HCT116 (cell line): ENCODE results near the gene DOCK1.

Experiments
- EZH2 ChIP-seq: fragments of 200-600 bp; sonication (generic); IDR thresholded peaks from 2 replicates; pipeline ENCODE4 v1.6.1; 2017; ENCODE audit warnings: antibody characterized with exemption, mixed run types
- EZH2phosphoT487 ChIP-seq: fragments of 200-600 bp; IDR thresholded peaks from 2 replicates; pipeline ENCODE4 v1.6.1; 2018; ENCODE audit warnings: antibody characterized with exemption, borderline replicate concordance
- FOSL1 ChIP-seq: IDR thresholded peaks from 2 replicates; pipeline ENCODE4 v1.6.1; 2012; ENCODE audit warnings: low read depth
- JUND ChIP-seq: IDR thresholded peaks from 2 replicates; pipeline ENCODE4 v1.6.1; 2012
- POLR2A ChIP-seq: IDR thresholded peaks from 2 replicates; pipeline ENCODE4 v1.7.0; 2011; ENCODE audit warnings: borderline replicate concordance; ENCODE audit not compliant: insufficient read depth, insufficient read length; ENCODE audit errors: extremely low read depth
- POLR2AphosphoS5 ChIP-seq: IDR thresholded peaks from 2 replicates; pipeline ENCODE4 v1.6.1; 2011; ENCODE audit warnings: mild to moderate bottlenecking, low read depth, low read length, moderate library complexity
- RAD21 ChIP-seq: IDR thresholded peaks from 2 replicates; pipeline ENCODE4 v1.6.1; 2012; ENCODE audit warnings: low read depth, mild to moderate bottlenecking
- SP1 ChIP-seq: IDR thresholded peaks from 2 replicates; pipeline ENCODE4 v1.6.1; 2012; ENCODE audit warnings: low read depth
- YY1 ChIP-seq: IDR thresholded peaks from 2 replicates; pipeline ENCODE4 v1.6.1; 2011; ENCODE audit warnings: low read length, low read depth, moderate library complexity, mild to moderate bottlenecking; ENCODE audit not compliant: insufficient replicate concordance; ENCODE audit errors: extremely low read depth
- ZNF274 ChIP-seq: fragments of 200-500 bp; sonication (Bioruptor generic); IDR thresholded peaks from 2 replicates; pipeline ENCODE4 v1.6.1; 2014; ENCODE audit warnings: mild to moderate bottlenecking, low read depth, low read length, inconsistent platforms
- TF ChIP-seq, protein P1 (sequence below), 3 experiments: fragments of 200-600 bp in 1 of 3; sonication (generic) in 1 of 3; IDR thresholded peaks in 2 of 3; conservative IDR thresholded peaks in 1 of 3; 2 replicates each; pipeline ENCODE4 v1.5.1; 2012 to 2017; ENCODE audit warnings: low read depth in 2 of 3, low read length in 2 of 3, antibody characterized with exemption in 1 of 3, borderline replicate concordance in 1 of 3, control low read depth in 1 of 3, mild to moderate bottlenecking in 1 of 3, mixed read lengths in 1 of 3, mixed run types in 1 of 3, moderate library complexity in 1 of 3; ENCODE audit not compliant: insufficient read depth in 1 of 3
- TF ChIP-seq, protein P2 (sequence below): IDR thresholded peaks from 2 replicates; pipeline ENCODE4 v1.6.1; 2012; ENCODE audit warnings: low read depth
- TF ChIP-seq, protein P3 (sequence below): IDR thresholded peaks from 2 replicates; pipeline ENCODE4 v1.6.1; 2012

DNA sequence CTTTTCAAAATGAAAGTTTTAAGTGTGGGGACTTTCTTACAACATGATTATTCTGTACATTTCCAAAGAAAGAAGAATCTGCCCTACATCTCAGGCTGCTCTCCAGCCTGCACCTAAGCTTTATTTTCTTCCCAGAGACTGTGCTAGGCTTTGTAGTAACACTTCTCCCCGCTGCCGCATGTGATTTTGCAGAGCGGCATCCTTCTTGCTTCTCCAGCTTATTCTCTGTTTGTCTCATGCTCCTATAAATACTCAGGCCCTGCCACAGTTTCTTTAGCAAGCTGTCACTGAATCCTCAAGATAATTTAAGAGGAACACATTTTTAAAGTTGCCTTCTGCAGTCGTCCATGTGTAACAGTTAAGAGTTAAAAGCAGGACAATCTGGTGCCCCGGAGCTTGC is 237.6 kb downstream of the DOCK1 start:
- TF ChIP-seq SP1 (no peak), POLR2AphosphoS5 (no peak), POLR2A (no peak), JUND (no peak), FOSL1 (no peak), ZNF274 (no peak), RAD21 (no peak), YY1 (no peak), EZH2phosphoT487 (no peak), EZH2 (no peak)
- TF ChIP-seq, protein P1, sequence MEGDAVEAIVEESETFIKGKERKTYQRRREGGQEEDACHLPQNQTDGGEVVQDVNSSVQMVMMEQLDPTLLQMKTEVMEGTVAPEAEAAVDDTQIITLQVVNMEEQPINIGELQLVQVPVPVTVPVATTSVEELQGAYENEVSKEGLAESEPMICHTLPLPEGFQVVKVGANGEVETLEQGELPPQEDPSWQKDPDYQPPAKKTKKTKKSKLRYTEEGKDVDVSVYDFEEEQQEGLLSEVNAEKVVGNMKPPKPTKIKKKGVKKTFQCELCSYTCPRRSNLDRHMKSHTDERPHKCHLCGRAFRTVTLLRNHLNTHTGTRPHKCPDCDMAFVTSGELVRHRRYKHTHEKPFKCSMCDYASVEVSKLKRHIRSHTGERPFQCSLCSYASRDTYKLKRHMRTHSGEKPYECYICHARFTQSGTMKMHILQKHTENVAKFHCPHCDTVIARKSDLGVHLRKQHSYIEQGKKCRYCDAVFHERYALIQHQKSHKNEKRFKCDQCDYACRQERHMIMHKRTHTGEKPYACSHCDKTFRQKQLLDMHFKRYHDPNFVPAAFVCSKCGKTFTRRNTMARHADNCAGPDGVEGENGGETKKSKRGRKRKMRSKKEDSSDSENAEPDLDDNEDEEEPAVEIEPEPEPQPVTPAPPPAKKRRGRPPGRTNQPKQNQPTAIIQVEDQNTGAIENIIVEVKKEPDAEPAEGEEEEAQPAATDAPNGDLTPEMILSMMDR (IDR thresholded peaks at IDR 0.05 in 2 of 3, conservative IDR thresholded peaks at IDR 0.05 in 1 of 3; ENCODE audit: borderline replicate concordance in 1 of 3, insufficient read depth in 1 of 3, low read depth in 2 of 3, low read length in 2 of 3), result no peak
- TF ChIP-seq, protein P2, sequence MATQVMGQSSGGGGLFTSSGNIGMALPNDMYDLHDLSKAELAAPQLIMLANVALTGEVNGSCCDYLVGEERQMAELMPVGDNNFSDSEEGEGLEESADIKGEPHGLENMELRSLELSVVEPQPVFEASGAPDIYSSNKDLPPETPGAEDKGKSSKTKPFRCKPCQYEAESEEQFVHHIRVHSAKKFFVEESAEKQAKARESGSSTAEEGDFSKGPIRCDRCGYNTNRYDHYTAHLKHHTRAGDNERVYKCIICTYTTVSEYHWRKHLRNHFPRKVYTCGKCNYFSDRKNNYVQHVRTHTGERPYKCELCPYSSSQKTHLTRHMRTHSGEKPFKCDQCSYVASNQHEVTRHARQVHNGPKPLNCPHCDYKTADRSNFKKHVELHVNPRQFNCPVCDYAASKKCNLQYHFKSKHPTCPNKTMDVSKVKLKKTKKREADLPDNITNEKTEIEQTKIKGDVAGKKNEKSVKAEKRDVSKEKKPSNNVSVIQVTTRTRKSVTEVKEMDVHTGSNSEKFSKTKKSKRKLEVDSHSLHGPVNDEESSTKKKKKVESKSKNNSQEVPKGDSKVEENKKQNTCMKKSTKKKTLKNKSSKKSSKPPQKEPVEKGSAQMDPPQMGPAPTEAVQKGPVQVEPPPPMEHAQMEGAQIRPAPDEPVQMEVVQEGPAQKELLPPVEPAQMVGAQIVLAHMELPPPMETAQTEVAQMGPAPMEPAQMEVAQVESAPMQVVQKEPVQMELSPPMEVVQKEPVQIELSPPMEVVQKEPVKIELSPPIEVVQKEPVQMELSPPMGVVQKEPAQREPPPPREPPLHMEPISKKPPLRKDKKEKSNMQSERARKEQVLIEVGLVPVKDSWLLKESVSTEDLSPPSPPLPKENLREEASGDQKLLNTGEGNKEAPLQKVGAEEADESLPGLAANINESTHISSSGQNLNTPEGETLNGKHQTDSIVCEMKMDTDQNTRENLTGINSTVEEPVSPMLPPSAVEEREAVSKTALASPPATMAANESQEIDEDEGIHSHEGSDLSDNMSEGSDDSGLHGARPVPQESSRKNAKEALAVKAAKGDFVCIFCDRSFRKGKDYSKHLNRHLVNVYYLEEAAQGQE, result no peak
- TF ChIP-seq, protein P3, sequence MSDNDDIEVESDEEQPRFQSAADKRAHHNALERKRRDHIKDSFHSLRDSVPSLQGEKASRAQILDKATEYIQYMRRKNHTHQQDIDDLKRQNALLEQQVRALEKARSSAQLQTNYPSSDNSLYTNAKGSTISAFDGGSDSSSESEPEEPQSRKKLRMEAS, result no peak
